GM19452 (cell line): ENCODE measurements around the gene AJAP1.

Experiments
- ATAC-seq: cut with Tn5 transposase; IDR thresholded peaks from one replicate; pipeline ENCODE4 v1.9.1; 2021; ENCODE audit not compliant: unreplicated experiment

AJAP1 gene

DNA sequence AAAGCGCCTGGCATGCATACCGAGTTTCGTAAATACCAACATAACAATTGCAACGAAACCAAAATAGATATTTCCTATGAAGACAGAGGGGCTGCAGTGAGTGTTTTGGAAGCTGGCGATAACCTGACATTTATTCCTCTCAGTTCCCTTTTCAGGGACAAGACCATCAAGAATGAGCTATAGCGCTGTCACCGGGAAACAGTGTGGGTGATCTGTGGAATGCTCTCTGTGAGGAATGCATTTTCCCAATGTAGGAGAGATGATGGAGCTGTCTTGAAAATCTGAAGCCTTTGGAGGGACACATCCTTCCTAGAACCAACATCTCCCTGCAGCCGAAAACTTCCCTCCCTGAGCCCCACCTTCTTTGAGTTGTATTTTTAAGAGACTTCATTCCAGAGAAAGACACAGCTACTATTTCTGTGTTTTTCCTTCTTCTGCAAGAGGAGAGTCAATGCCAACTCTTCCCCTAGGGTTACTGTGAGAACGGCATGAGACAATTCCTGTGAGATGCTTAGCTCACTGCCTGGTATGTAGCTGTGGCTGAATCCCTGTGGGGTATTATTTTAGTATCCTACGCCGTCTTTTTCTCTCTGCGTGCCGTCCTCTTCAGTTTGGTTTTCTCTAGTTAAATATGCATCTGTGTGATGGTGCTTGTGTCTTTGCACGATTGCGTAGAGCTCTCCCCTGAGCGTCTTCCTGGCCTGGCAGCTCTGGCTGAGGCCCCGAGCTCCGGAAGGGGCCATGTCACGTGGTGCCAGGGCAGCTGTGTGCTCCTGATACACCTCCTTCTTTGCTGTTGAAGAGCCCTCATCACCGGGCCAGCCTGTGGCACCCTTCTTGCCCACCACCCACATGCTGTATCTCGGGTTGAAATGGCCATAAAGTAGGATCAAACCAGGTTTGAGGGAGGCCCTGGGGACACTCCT, 45.2 kb downstream of the AJAP1 start:
- ATAC-seq: no peak

DNA sequence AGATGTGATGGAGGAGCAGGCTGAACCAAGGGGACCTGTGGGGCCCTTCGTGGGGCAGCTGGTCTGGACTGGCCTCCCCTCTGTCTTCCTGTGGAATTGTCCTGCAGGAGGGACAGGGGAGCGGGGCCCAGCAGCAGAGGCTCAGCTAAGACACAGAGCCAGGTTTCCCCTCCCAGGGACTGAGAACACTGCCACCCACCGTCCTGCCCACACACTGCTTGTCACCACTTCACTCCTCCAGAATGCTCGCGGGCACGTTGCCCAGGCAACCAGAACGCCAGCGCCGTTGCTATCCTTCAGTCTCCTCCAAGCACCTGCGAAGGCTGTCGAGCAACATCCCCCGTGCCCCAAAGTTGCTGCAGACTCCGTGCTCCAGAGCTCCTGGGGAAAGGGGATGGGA, 46.4 kb downstream of the AJAP1 start:
- ATAC-seq: no peak

DNA sequence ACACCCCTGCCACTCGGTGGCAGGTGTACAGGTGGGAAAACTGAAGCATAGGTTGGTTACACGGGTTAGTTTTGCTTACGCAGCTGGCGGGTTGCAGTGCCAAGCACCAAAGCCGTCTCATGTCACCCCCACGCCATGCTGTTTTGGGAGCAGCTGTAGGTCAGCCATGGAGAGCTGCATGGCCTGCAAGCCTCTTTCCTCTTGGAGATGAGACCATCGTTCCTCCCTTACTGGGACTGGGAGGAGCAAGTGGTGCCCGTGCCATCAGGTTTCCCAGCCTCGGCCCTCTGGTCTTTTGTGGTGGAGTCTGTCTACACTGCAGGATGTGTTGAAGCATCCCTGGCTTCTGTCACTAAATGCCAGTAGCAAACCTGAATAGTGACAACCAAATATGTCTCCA, 46.9 kb downstream of the AJAP1 start:
- ATAC-seq: no peak

DNA sequence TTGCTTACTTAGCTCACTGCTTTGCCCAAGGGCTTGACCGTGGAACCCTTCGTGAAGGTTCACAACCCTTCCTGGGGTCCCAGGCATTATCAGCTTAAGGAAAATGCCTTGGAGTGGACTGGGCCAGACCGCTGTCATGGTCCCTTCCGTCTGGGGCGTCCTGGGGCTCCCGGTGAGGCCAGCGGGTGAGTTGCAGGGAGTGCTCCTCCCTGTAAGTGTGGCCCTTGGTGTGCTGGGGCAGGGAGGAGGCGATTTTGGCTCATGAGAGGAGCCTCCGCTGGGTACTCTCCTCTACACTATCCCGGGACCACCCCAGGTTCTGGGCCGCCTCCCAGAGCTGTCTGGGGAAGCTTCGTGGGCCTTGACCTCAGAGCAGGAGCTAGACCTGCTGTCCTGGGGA, 48.1 kb downstream of the AJAP1 start:
- ATAC-seq: no peak

DNA sequence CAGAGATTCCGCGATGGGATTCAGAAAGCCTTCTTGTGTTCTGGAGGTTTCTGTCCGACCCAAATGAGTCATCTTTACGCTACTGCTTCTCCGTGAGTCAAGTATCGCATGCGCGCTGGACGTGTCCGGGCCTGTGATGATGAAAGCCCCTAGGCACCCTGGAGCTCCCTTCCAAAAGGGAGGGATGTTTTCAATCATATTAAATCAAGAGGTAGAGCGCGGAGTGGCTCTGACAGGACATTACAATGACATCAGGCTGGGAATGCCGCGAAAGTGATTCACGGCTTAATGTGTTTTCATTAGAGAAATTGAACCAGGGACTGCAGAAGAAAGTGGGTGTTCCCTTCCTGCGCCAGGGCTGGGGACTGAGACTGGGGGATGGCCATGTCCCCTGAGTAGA, 48.5 kb downstream of the AJAP1 start:
- no peak for ATAC-seq

DNA sequence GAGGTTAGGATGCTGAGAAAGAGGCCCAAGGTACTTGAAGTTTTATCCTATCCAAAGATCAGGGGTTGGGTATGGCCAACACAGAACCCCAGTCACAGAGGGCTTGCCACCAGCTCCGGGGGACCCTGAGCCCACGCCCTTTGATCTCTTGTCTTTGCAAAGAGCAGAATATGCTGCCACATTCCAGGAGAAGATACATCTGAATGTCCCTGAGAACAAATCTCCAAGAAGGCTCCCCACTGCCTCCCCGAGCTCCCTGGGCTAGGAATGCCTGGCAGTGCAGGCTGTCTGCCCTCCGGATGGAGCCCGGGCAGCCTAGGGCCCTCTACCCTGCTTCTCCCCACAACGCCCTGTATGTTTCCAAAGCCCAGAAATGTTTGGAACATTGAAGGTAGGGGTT, 49.2 kb downstream of the AJAP1 start:
- no peak for ATAC-seq

DNA sequence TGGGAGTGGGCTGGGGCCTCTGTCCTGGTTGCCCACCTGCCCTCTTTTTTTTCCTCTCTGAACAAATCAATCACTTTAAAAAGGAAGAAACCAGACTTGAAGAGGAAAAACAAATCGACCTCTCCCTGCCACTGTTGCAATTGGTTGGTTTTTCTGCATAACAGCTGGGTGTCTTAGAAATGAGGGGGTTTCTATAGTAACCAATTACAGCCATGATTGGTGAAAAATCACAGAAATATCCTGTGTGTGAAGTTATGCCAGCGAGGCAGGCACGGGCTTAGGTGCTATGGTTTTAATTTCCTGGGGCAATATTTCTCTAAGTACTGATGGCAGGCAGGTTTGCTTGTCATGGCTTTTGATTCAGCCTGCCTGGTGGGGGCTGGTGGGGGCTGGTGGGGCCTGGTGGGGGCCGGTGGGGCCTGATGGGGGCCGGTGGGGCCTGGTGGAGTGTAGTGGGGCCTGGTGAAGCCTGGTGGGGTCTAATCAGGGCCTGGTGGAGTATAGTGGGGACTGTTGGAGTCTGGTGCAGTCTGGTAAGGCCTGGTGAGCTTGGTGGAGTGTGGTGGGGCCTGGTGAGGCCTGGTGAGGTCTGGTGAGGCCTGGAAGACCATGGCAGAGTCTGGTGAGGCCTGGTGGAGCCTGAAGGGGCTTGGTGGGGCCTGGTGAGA, 54.6 kb downstream of the AJAP1 start:
- no peak for ATAC-seq

DNA sequence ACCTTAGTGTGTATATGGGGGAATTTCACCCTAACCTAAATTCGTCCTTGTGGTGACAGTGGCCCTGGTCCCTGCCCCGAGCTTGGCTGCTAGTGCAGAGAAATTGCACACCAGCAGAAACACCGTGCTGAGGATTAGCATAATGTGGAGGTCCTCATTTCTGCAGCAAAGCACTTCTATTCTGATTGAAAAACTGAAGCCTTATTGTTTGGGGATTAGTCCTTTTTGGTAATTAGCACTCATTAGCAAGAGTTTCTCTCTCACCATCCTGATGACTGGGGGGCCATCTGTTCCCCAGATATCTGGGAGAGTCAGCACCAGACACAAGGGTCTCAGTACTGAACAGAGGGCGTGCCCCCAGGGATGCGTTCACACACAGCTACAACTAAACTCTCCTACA, 55.2 kb downstream of the AJAP1 start:
- no peak for ATAC-seq

DNA sequence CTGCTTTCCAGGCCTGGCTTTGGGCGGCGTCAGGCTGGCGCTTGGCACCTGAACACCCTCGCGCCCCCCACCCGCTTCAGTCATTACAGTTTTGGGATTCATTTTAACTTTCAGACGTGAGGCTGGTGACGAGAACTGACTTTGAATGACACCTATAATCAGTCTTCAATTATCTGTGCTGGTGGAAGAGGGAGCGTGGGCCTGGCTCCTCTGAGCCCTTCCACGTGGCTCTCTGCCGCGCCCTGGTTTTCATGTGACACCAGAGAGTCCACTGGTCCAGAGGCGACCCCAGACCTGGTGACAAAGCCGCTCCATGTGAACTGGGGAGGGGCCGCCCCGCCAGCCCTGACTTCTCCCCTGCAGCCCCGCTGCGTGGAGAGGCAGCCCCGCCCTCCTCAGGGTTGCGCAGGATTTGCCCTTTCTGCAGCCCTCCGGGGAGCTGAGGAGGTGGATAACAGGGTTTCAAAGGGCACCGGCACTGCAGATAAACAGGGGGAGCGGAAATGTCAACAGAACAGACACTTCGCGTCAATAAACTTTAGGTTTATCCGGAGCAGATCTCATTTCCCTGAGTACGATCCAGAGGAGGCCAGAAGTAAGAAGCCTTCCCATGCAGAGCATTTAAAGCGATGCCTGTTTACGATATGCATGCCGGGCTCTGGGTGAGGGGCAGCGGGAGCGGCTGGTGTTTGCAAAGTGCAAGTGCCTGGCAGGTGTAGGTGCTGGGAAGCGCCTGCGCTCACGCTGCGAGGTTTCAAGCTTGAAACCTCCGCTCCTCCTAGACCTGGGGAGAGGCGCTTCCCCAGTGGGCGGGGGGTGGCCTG, 56.4 kb downstream of the AJAP1 start:
- ATAC-seq: no peak

DNA sequence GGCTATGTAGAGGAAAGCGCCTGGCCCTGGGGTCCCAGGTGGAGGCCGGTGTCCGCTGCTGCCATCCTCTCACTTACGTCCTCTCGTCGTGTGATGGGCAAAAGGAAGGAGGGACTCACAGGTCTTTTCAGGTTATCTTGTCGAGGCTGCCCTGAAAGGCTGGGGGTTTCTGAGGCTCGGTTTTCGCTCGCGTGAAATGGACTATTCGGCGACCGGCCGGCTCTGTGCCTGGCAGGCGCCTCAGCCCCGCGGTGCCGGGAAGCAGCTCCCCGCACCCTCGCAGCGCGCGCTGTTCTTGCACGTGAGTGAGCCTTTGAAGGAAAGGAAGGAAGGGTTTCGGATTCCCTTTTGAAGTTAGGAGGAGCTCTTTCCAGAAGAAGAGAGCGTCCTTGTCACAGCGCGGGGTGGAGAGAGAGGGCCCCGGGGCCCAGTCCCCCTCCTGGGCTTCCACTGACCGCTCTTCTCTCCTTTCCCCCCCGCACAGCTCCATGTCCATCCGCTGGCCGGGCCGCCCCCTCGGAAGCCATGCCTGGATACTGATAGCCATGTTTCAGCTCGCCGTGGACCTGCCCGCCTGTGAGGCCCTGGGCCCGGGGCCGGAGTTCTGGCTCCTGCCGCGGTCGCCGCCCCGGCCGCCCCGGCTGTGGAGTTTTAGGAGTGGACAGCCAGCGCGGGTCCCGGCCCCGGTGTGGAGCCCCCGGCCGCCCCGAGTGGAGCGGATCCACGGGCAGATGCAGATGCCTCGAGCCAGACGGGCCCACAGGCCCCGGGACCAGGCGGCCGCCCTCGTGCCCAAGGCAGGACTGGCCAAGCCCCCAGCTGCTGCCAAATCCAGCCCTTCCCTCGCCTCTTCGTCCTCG, 57.2 kb downstream of the AJAP1 start:
- ATAC-seq: no peak

DNA sequence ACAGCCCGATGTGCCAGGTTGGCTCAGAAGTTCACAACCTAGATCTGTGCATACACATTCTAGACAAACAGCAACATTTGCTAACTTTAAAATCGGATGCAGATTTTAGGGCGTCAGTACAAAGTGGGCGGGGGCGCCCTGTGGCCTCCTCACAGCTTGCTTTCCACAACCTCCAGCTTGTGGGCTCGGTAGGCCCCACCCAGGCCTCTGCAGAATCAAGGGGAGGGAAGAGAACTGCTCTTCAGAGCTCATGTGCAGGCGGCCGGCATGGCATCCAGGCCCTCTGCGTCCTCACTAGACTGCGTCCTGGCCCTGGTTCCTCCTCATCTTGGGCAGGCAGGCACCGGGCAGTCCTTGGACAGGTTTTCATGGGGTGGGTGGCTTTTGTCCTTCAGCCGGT, 59.3 kb downstream of the AJAP1 start:
- ATAC-seq: no peak

DNA sequence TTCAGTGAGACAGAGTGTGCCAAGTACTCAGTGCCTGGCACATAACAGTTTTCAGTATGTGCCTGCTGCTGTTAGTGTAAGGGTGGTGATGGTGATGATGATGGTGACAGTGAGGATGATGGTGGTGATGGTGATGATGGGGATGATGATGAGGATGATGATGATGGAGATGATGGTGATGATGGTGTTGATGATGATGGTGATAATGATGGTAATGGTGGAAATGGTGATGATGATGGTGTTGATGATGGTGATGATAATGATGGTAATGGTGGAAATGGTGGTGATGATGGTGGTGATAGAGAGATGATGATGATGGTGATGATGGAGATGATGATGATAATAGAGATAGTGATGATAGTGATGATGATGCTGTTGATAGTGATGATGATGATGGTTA, 62.0 kb downstream of the AJAP1 start:
- ATAC-seq: no peak

DNA sequence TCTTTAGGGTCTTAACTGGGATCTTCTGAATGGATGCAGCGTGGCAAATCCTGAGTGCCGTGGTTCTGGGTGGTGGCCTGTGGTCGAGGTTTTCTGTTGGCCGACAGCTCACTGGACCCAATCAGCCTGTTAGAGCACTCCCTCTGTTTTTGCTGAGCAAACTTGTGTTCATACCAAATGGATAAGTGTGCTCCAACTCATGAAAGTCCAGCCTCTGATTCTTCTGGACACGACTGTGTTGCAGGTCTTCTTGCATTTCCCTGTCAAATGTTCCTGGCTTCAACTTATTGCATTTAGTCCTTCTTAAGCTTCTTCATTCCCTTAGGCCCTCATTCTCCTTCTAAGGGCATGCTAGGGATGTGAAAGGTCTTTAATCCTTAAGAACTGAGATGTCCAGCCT, 63.7 kb downstream of the AJAP1 start:
- no peak for ATAC-seq

DNA sequence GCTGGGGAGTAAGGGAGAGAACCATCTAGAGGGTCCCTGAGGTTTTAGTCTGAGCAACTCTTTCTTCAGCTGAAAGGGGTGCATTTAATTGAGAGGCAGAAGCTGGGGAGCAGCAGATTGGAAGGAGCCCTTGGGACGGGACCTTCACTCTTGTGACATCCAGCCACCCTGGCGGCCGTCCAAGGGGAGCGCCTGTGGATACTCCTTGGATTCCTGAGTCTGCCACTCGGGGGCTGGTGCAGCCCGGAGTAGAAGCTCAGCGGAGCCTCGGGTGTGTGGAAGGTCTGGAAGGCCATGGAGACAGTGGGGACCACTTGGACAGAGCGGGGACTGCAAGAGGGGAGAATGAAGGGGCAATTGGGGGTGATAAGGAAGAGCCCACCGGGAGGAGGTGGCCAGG, 68.7 kb downstream of the AJAP1 start:
- ATAC-seq: no peak

DNA sequence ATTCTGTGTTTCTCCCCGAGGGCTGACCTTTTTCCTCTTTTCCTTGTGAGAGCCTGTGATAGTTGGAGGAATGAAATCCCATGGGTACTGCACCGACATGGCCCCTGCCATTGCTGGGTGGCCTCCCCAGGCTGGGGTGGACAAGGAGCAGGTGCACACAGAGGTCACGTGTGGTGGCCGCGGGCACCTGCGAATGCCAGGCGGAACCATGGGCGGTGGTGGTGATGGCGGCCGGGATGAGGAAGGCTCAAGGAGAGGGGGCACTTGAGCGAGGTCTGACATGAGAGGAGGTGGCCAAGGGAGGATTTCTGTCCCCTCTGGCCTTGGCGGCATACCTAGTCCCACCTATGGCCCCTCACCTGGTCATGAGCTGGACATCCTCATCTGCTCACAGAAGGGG, 69.6 kb downstream of the AJAP1 start:
- no peak for ATAC-seq

DNA sequence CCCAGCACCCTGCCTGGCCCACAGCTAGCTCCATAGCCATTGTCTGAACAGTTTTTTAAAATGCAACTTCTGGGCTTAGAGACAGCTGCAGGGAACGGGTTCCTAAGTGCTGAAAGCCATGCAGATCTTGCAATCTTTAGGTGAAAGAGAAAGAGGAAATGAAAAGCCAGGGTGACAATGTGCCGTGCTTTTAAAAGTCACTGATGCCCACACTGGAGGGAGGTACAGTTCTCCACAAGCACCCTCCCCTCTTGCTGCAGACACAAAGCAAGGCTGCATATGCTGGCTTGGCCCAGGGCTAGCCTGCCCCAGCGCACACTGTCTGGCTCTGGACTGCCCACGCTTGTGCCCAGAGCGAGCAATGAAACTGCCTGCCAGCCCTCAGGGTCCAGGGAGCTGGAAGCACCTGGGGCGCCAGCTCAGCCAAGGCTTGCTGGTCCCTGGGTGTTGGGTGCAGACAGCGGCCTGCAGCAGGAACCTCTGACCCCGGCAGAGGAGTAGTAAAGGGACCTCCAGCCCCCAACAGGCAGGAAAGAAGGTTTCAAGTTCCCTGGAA, 70.4 kb downstream of the AJAP1 start:
- ATAC-seq: no peak

DNA sequence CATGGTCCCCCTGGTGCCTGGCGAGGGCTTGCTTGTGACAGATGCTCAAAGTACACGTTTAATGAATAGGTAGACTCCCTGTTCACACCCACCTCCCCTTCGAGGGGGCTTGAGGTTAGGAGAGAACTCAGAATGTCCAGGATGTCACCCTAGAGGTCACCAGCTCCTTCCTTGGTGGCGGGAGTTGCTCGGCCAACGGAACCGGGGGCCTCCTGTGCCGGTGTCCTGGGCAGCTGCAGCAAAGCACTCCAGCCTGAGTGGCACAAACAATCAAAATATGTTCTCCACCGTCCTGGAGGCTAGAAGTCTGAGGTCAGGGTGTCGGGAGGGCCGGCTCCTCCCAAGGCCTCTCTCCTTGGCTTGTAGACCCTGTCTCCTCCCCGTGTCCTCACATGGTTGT, 71.0 kb downstream of the AJAP1 start:
- no peak for ATAC-seq

DNA sequence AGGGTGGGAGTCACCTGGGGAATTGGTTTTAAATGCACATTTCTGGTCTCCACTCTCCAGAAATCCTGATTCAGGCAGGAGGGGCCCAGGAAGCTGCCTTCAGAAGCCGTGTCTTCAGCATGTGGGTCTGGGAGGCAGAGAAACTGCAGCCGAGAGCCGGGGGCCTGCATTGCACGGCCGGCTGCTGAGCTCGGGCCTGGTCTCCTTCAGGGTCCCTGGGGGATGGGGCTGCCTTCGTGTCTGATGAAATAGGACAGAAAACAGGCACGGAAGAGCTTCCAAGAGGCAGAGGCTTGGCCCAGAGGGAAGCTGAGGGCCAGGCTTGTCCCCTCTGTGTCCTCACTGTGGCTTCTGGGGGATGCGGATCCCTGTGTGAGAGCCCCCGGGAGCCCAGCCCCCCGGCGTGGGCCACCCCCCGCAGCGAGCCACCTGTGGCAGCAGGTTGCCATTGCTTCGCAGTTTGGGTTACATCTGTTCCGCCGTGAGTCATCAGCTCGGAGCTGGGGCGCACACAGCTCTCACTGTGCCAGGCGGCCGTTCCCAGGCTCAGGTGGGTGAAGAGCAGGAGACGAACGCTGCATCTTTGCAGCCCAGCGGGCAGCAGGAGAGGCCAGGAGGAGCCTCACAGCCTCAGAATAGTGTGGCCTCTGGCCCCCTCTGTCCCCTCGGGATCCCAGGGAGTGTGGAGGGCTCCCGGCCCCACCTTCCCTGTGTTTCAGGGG, 72.4 kb downstream of the AJAP1 start:
- no peak for ATAC-seq

DNA sequence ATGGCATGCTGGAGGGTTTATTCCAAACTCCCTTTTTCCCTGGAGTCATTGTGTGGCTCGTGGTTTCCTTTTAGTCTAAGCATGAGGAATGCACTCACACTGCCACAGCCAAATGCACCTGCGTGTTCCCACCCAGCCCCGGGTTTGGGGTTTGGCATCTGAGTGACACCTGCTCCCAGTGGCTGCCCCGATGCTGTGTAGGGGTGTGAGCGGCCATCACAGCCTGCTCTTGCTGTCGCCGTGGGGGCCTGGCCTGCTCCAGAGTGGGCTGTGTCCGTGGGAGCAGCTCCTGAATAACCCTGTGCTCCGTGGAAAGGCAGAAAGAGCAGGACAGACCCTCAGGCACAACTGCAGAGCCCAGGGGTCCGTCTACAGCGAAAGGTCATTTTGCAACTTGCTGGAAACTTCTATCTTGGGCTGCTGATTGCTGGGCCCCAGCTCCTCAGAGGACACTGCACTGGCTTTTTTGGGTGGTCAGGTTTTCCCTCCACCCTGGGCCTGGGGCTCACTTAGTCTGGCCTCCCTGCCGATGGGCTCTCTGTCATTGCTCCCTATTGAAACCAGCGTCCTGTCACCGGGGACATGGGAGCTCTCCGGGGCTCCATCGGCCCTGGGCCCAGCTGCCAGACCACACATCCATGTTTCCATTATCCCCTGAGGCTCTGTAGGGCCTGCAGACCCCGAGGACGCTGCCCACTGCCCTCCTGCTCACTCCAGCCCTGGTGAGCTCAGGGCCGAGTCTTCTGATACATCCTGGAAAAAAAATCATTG, 74.1 kb downstream of the AJAP1 start:
- ATAC-seq: no peak
